ENCODE results near the gene OLFM1. TPM values are rescaled to one million over a fixed set of nuclear protein-coding genes. Genes with fewer than 3 reads are reported as not detected.

The OLFM1 gene
- total RNA-seq, 1 experiment from 2014 or later = 0.39 TPM

DNA sequence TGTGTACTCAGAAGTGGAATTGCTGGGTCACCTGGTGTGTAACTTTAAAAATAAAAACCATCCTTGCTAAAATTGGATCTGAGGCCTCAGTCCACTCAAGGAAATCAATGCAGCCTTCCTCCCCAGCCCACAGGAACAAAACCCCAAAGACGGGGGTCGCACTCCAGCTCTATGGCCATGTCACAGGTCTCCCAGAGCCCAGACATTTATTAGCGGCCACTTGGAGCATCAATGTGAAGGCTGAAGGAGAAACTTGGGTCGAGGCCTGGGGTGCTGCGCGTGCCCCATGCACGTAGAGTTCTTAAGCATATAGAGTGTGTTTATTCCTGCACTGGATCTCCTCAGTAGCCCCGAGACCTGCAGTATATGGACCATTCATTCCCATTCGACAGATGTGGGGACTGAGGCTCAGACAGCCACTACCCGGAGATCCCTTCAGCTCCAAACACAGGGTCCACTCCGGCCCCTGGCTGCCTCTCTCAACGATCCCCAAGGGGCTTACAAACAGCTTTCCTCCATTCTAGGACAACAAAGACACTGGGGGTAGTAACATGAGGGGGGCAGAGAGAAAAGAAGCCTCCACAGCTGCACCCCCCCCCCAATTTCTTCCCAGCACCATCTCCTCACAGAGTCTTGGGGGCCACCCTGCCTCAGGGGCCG lies 14.3 kb upstream of the OLFM1 start:
- in situ Hi-C loops (cut with HindIII; ENCODE audit: low pct_unique_long_range_greater_than_20kb, low sequenced_read_pairs) (no loop called here), intact Hi-C loops (cut with micrococcal nuclease; ENCODE audit: unreplicated experiment) (no loop called here)
- ATAC-seq = no peak
- ChIA-PET POLR2A (no interaction called here), CTCF (no interaction called here)
- no peak for TF ChIP-seq TCF7L2 (IDR thresholded peaks at IDR 0.05; ENCODE audit: low read depth, low read length)
- TF ChIP-seq REST (IDR thresholded peaks at IDR 0.05; ENCODE audit: insufficient read depth in 1 of 2, low read depth in 2 of 2, low read length in 1 of 2) = no peak
- no peak for TF ChIP-seq SIN3A (IDR thresholded peaks at IDR 0.05; ENCODE audit: borderline replicate concordance, insufficient read depth, low read depth, low read length)
- TF ChIP-seq, protein P1, sequence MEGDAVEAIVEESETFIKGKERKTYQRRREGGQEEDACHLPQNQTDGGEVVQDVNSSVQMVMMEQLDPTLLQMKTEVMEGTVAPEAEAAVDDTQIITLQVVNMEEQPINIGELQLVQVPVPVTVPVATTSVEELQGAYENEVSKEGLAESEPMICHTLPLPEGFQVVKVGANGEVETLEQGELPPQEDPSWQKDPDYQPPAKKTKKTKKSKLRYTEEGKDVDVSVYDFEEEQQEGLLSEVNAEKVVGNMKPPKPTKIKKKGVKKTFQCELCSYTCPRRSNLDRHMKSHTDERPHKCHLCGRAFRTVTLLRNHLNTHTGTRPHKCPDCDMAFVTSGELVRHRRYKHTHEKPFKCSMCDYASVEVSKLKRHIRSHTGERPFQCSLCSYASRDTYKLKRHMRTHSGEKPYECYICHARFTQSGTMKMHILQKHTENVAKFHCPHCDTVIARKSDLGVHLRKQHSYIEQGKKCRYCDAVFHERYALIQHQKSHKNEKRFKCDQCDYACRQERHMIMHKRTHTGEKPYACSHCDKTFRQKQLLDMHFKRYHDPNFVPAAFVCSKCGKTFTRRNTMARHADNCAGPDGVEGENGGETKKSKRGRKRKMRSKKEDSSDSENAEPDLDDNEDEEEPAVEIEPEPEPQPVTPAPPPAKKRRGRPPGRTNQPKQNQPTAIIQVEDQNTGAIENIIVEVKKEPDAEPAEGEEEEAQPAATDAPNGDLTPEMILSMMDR (IDR thresholded peaks at IDR 0.05) = no peak
- H3K36me3 ChIP-seq (ENCODE audit: control insufficient read depth, insufficient read depth, low read length) = no peaks in the 10 kb centered on the region
- no peaks in the 10 kb centered on the region for H3K9me3 ChIP-seq (ENCODE audit: control insufficient read depth, insufficient read depth, low read depth, low read length)
- BruUV-seq (replicated peaks) = no TSS peak
- no peak overlapping the region for H3K4me3 ChIP-seq (ENCODE audit: low read depth in 2 of 2, low read length in 2 of 2)
- no peak for DNase-seq (ENCODE audit: low read depth, low spot score)
- H3K27ac ChIP-seq (ENCODE audit: low read length) = no peak overlapping the region
- no peaks in the 10 kb centered on the region for H3K27me3 ChIP-seq (ENCODE audit: control insufficient read depth, insufficient read depth, low read length)
- H3K4me1 ChIP-seq (ENCODE audit: control insufficient read depth, insufficient read depth, low read length) = no peaks in the 10 kb centered on the region

DNA sequence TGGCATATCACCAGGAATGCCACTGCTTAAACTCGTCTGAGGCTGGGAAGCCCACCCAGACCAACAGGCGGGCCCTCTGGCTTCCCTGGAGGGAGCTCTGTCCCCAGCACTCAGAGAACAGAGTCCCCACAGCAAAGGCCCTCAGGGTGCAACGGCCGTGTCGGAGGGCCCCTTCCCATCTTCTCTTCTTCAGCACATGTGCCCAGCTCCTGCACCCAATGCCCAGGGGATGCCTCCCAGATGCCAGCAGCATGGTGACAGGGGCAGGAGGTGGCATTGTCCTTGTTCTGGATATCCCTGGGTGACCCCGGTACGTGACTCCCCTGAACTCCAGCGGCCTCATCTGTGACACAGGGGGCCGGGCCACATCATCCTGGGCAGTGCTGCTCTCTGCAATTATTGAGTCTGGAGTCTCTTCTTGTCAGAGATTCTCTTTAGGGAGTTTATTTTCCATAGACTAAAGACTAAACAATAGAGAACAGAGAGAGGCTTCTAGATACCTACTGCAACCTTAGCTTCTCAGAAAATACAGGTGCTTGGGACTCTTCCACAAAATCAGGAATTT lies 13.6 kb upstream of the OLFM1 start:
- Histone ChIP-seq H3K36me3 (ENCODE audit: control insufficient read depth, insufficient read depth, low read length) (no peaks in the 10 kb centered on the region), H3K27me3 (ENCODE audit: control insufficient read depth, insufficient read depth, low read length) (no peaks in the 10 kb centered on the region), H3K4me1 (ENCODE audit: control insufficient read depth, insufficient read depth, low read length) (no peaks in the 10 kb centered on the region), H3K27ac (ENCODE audit: low read length) (no peak overlapping the region), H3K4me3 (ENCODE audit: low read depth in 2 of 2, low read length in 2 of 2) (no peak overlapping the region), H3K9me3 (ENCODE audit: control insufficient read depth, insufficient read depth, low read depth, low read length) (no peaks in the 10 kb centered on the region)
- POLR2A ChIA-PET = no interaction called here
- no TSS peak for BruUV-seq (replicated peaks)
- in situ Hi-C loops (cut with HindIII; ENCODE audit: low pct_unique_long_range_greater_than_20kb, low sequenced_read_pairs) (no loop called here), intact Hi-C loops (cut with micrococcal nuclease; ENCODE audit: unreplicated experiment) (no loop called here)
- no peak for ATAC-seq
- DNase-seq (ENCODE audit: low read depth, low spot score) = no peak
- TF ChIP-seq SIN3A (IDR thresholded peaks at IDR 0.05; ENCODE audit: borderline replicate concordance, insufficient read depth, low read depth, low read length) (no peak), REST (IDR thresholded peaks at IDR 0.05; ENCODE audit: insufficient read depth in 1 of 2, low read depth in 2 of 2, low read length in 1 of 2) (no peak), POLR2AphosphoS5 (IDR thresholded peaks at IDR 0.05; ENCODE audit: low read depth, low read length) (no peak), TCF7L2 (IDR thresholded peaks at IDR 0.05; ENCODE audit: low read depth, low read length) (no peak)
- TF ChIP-seq, protein P1 (IDR thresholded peaks at IDR 0.05) = no peak
- CTCF ChIA-PET = no interaction called here

Data from Panc1 (cell line).